HepG2 (cell line): ENCODE measurements around the gene PRMT7. TPM values are rescaled to one million over a fixed set of nuclear protein-coding genes. Genes with fewer than 3 reads are reported as not detected.

Experiments
- EEA1 ChIP-seq: sonication (generic); formaldehyde crosslinking; IDR thresholded peaks from 2 replicates; pipeline ENCODE4 v1.5.1; 2020; ENCODE audit warnings: mild to moderate bottlenecking, missing genetic modification reagents, borderline replicate concordance
- EZH2 ChIP-seq: conservative IDR thresholded peaks from 2 replicates; pipeline ENCODE4 v1.6.1; 2012; ENCODE audit warnings: mild to moderate bottlenecking, low read depth, low read length, moderate library complexity
- HNRNPL ChIP-seq: fragments of 200-400 bp; formaldehyde crosslinking; IDR thresholded peaks from 2 replicates; pipeline ENCODE4 v1.6.1; 2017; ENCODE audit warnings: mild to moderate bottlenecking, low read depth, low read length
- MATR3 ChIP-seq: sonication (generic); formaldehyde crosslinking; IDR thresholded peaks from 2 replicates; pipeline ENCODE4 v1.4.0; 2020; ENCODE audit warnings: missing genetic modification reagents
- NFIB ChIP-seq: sonication (generic); formaldehyde crosslinking; IDR thresholded peaks from 2 replicates; pipeline ENCODE4 v1.9.0; 2021; ENCODE audit warnings: missing genetic modification reagents, mild to moderate bottlenecking, borderline replicate concordance
- NR2F1 ChIP-seq, 2 experiments: fragments of 450-650 bp in 1 of 2; formaldehyde crosslinking in 1 of 2; IDR thresholded peaks; 2 replicates each; pipeline versions ENCODE4 v1.5.0 to v1.6.1; 2016 to 2020; ENCODE audit warnings: mild to moderate bottlenecking in 1 of 2, missing compliant biosample characterization in 1 of 2, missing genetic modification reagents in 1 of 2, moderate library complexity in 1 of 2
- RAD21 ChIP-seq: fragments of 450-650 bp; formaldehyde crosslinking; IDR thresholded peaks from 2 replicates; pipeline ENCODE4 v1.5.0; 2020; ENCODE audit warnings: mild to moderate bottlenecking
- RBAK ChIP-seq: sonication (generic); formaldehyde crosslinking; IDR thresholded peaks from 2 replicates; pipeline ENCODE4 v1.5.1; 2020; ENCODE audit warnings: mild to moderate bottlenecking, missing genetic modification reagents
- REL ChIP-seq: sonication (generic); formaldehyde crosslinking; conservative IDR thresholded peaks from 2 replicates; pipeline ENCODE4 v1.8.0; 2022; ENCODE audit warnings: mild to moderate bottlenecking, missing genetic modification reagents, moderate library complexity
- ZNF605 ChIP-seq: sonication (generic); formaldehyde crosslinking; IDR thresholded peaks from 2 replicates; pipeline ENCODE4 v1.8.0; 2022; ENCODE audit warnings: mild to moderate bottlenecking, missing genetic modification reagents
- ZNF615 ChIP-seq: sonication (generic); formaldehyde crosslinking; IDR thresholded peaks from 2 replicates; pipeline ENCODE4 v1.5.0; 2020; ENCODE audit warnings: mild to moderate bottlenecking, missing genetic modification reagents, borderline replicate concordance
- polyA plus RNA-seq, 8 experiments: library from polyadenylated mRNA; depleted of rRNA in 3 of 8; stranded (reverse) in 7 of 8; unstranded in 1 of 8; fragments of >200 nt; fragmentation: Illumina TruSeq in 4 of 8; extraction: Trizol in 4 of 8; gene quantifications; 2 replicates each; pipeline versions ENCODE4 v1.2.1 to v1.2.3, GENCODE V29; 2011 to 2016; ENCODE audit warnings: low read depth in 4 of 8, missing spikeins in 1 of 8, mixed read lengths in 1 of 8; ENCODE audit not compliant: insufficient read depth in 1 of 8
- total RNA-seq, 5 experiments: library from RNA; depleted of rRNA; stranded (reverse); fragments of >200 nt; fragmentation: Illumina TruSeq; extraction: Trizol; gene quantifications; 2 replicates each; pipeline ENCODE4 v1.2.3, GENCODE V29; 2016; ENCODE audit warnings: low read depth in 1 of 5
- TF ChIP-seq, protein P1 (sequence below): sonication (generic); formaldehyde crosslinking; IDR thresholded peaks from 2 replicates; pipeline ENCODE4 v1.4.0; 2020; ENCODE audit warnings: missing genetic modification reagents, borderline replicate concordance
- TF ChIP-seq, protein P2 (sequence below): sonication (generic); formaldehyde crosslinking; conservative IDR thresholded peaks from 2 replicates; pipeline ENCODE4 v1.4.0; 2020; ENCODE audit warnings: missing genetic modification reagents
- TF ChIP-seq, protein P3 (sequence below): sonication (generic); formaldehyde crosslinking; IDR thresholded peaks from one replicate; pipeline ENCODE4 v1.5.1; 2020; ENCODE audit warnings: mild to moderate bottlenecking, missing genetic modification reagents; ENCODE audit errors: not compliant biosample characterization
- TF ChIP-seq, protein P4 (sequence below): sonication (generic); formaldehyde crosslinking; IDR thresholded peaks from 2 replicates; pipeline ENCODE4 v1.4.0; 2020; ENCODE audit warnings: missing genetic modification reagents

PRMT7 gene
- total and polyA plus RNA-seq, 2 of the 13 experiments (the other 11 are each of a cell fraction or from before 2014, with no cell fraction given): 47.5 to 55.0 TPM

DNA sequence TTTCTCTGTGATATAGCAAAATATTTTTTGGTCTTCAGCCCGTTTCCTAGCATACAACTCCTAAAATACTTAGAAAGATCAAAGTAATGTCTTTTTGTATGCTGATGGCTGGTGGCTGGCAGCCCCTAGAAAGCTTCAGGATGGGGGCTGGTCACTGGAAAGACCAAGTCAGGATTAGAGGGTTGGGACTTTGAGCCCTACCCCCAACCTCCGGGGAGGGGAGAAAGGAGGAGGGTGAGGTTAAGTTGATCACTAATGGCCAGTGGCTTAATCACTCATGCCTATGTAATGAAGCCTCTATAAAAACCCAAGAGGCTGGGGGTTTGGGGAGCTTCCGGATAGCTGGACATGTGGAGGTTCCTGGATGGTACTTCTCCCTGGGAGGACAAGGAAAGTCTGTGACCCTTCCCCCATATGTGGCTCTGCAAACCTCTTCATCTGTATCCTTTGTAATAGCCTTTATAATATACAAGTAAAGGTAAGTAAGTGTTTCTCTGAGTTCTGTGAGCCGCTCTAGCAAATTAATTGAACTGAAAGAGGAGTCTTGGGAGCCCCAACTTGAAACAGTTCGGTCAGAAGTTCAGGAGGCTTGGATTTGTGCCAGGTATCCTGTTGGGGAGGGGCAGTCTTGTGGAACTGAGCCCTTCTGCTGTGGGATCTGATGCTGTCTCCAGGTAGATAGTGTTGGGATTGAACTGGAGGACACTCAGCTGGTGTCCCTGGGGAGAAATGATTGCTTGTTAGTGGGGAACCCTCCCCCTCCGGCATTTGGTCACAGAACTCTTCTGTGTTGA lies 43.0 kb upstream of the PRMT7 start (continued):
- no peak for TF ChIP-seq ZNF605 (CRISPR knock-in tag)
- TF ChIP-seq, protein P1, sequence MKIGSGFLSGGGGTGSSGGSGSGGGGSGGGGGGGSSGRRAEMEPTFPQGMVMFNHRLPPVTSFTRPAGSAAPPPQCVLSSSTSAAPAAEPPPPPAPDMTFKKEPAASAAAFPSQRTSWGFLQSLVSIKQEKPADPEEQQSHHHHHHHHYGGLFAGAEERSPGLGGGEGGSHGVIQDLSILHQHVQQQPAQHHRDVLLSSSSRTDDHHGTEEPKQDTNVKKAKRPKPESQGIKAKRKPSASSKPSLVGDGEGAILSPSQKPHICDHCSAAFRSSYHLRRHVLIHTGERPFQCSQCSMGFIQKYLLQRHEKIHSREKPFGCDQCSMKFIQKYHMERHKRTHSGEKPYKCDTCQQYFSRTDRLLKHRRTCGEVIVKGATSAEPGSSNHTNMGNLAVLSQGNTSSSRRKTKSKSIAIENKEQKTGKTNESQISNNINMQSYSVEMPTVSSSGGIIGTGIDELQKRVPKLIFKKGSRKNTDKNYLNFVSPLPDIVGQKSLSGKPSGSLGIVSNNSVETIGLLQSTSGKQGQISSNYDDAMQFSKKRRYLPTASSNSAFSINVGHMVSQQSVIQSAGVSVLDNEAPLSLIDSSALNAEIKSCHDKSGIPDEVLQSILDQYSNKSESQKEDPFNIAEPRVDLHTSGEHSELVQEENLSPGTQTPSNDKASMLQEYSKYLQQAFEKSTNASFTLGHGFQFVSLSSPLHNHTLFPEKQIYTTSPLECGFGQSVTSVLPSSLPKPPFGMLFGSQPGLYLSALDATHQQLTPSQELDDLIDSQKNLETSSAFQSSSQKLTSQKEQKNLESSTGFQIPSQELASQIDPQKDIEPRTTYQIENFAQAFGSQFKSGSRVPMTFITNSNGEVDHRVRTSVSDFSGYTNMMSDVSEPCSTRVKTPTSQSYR (CRISPR knock-in tag): peak; percentile 77; the same call in 1 of the 2 replicates
- no peak for TF ChIP-seq HNRNPL
- no peak for TF ChIP-seq NR2F1 (CRISPR knock-in tag; IDR thresholded peaks at IDR 0.05)
- TF ChIP-seq ZNF615 (CRISPR knock-in tag): no peak
- TF ChIP-seq EEA1 (CRISPR knock-in tag): no peak
- TF ChIP-seq MATR3 (CRISPR knock-in tag): no peak
- TF ChIP-seq REL (CRISPR knock-in tag): no peak
- TF ChIP-seq, protein P2, sequence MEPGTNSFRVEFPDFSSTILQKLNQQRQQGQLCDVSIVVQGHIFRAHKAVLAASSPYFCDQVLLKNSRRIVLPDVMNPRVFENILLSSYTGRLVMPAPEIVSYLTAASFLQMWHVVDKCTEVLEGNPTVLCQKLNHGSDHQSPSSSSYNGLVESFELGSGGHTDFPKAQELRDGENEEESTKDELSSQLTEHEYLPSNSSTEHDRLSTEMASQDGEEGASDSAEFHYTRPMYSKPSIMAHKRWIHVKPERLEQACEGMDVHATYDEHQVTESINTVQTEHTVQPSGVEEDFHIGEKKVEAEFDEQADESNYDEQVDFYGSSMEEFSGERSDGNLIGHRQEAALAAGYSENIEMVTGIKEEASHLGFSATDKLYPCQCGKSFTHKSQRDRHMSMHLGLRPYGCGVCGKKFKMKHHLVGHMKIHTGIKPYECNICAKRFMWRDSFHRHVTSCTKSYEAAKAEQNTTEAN (CRISPR knock-in tag): no peak
- TF ChIP-seq, protein P3, sequence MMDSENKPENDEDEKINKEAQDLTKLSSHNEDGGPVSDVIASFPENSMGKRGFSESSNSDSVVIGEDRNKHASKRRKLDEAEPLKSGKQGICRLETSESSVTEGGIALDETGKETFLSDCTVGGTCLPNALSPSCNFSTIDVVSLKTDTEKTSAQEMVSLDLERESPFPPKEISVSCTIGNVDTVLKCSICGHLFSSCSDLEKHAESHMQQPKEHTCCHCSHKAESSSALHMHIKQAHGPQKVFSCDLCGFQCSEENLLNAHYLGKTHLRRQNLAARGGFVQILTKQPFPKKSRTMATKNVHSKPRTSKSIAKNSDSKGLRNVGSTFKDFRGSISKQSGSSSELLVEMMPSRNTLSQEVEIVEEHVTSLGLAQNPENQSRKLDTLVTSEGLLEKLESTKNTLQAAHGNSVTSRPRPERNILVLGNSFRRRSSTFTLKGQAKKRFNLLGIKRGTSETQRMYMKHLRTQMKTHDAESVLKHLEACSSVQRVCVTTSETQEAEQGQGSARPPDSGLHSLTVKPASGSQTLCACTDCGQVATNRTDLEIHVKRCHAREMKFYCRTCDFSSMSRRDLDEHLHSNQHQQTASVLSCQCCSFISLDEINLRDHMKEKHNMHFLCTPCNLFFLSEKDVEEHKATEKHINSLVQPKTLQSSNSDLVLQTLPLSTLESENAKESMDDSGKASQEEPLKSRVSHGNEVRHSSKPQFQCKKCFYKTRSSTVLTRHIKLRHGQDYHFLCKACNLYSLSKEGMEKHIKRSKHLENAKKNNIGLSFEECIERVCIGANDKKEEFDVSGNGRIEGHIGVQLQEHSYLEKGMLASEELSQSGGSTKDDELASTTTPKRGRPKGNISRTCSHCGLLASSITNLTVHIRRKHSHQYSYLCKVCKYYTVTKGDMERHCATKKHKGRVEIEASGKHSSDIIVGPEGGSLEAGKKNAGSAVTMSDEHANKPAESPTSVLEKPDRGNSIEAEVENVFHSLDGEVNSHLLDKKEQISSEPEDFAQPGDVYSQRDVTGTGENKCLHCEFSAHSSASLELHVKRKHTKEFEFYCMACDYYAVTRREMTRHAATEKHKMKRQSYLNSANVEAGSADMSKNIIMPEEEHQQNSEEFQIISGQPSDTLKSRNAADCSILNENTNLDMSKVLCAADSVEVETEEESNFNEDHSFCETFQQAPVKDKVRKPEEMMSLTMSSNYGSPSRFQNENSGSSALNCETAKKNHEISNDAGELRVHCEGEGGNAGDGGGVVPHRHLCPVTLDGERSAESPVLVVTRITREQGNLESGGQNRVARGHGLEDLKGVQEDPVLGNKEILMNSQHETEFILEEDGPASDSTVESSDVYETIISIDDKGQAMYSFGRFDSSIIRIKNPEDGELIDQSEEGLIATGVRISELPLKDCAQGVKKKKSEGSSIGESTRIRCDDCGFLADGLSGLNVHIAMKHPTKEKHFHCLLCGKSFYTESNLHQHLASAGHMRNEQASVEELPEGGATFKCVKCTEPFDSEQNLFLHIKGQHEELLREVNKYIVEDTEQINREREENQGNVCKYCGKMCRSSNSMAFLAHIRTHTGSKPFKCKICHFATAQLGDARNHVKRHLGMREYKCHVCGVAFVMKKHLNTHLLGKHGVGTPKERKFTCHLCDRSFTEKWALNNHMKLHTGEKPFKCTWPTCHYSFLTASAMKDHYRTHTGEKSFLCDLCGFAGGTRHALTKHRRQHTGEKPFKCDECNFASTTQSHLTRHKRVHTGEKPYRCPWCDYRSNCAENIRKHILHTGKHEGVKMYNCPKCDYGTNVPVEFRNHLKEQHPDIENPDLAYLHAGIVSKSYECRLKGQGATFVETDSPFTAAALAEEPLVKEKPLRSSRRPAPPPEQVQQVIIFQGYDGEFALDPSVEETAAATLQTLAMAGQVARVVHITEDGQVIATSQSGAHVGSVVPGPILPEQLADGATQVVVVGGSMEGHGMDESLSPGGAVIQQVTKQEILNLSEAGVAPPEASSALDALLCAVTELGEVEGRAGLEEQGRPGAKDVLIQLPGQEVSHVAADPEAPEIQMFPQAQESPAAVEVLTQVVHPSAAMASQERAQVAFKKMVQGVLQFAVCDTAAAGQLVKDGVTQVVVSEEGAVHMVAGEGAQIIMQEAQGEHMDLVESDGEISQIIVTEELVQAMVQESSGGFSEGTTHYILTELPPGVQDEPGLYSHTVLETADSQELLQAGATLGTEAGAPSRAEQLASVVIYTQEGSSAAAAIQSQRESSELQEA (CRISPR knock-in tag): no peak
- TF ChIP-seq EZH2: no peak
- no peak for TF ChIP-seq RBAK (CRISPR knock-in tag)
- TF ChIP-seq, protein P4, sequence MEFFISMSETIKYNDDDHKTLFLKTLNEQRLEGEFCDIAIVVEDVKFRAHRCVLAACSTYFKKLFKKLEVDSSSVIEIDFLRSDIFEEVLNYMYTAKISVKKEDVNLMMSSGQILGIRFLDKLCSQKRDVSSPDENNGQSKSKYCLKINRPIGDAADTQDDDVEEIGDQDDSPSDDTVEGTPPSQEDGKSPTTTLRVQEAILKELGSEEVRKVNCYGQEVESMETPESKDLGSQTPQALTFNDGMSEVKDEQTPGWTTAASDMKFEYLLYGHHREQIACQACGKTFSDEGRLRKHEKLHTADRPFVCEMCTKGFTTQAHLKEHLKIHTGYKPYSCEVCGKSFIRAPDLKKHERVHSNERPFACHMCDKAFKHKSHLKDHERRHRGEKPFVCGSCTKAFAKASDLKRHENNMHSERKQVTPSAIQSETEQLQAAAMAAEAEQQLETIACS (CRISPR knock-in tag): no peak
- TF ChIP-seq RAD21 (CRISPR knock-in tag): no peak
- TF ChIP-seq NFIB (CRISPR knock-in tag): no peak
